ENCODE data around the gene NPAS2. TPM values are rescaled to one million over a fixed set of nuclear protein-coding genes. Genes with fewer than 3 reads are reported as not detected.

Gene NPAS2
- total and polyA plus RNA-seq, 2 of the 8 experiments (the other 6 are each of a cell fraction or from before 2014, with no cell fraction given): 1.8 to 1.9 TPM

DNA sequence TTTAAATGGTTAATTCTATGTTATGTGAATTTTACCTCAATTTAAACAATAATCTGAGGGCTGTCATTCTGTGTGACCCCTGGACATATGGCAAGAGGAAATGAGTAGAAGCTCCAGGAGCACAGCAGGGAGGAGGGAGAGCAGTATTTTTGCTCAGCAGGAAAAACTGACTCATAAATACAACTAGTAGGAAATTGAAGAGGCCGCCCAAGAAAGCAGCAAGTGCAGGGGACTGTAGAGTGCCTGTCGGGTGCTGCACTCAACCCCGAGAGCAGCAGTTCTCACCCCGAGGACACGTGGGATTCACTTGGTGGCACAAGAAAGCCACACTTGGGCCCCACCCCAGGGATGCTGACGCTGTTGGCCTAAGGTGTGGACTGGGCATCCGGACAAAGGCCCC, 60.8 kb downstream of the NPAS2 start:
- CTCF ChIA-PET (ENCODE audit: partially characterized antibody): interaction anchor here (0.6 to 2.4 kb wide), 4 partner anchors 10 to 104 kb away, joined by 3 to 7 read pairs (median 5); no protein-coding TSS in a partner anchor
- Histone ChIP-seq H2AFZ (ENCODE audit: low read length) (no peak overlapping the region), H4K91ac (replicated peaks; ENCODE audit: insufficient read length, low read length) (no peak overlapping the region), H3K18ac (ENCODE audit: extremely low read depth, low read length) (no peak overlapping the region), H2BK5ac (ENCODE audit: low read depth, low read length) (no peak overlapping the region), H3K4me1 (replicated peaks in 1 of 4; ENCODE audit: control insufficient read depth in 3 of 4, insufficient read depth in 4 of 4, low read length in 3 of 4) (peaks cover 0 to 7% (median 2%) of the 10 kb centered on the region in 4 experiments; a peak in 5 of 7 replicates), H3K14ac (ENCODE audit: insufficient read length) (no peak overlapping the region), H3K9ac (replicated peaks in 1 of 4; ENCODE audit: extremely low read depth in 1 of 4, low read depth in 3 of 4, low read length in 3 of 4) (no peak overlapping the region), H3K79me1 (ENCODE audit: low read depth, low read length) (no peaks in the 10 kb centered on the region), H3K23me2 (ENCODE audit: low read depth, low read length) (no peaks in the 10 kb centered on the region), H3K4me3 (ENCODE audit: extremely low read depth in 1 of 4, insufficient read depth in 2 of 4, low read depth in 3 of 4, low read length in 4 of 4) (no peak overlapping the region), H2BK120ac (replicated peaks; ENCODE audit: low read depth, low read length) (no peak overlapping the region), H3K23ac (ENCODE audit: insufficient read length) (no peak overlapping the region), H3K36me3 (ENCODE audit: control insufficient read depth in 2 of 4, insufficient read depth in 4 of 4, low read length in 3 of 4) (no peaks in the 10 kb centered on the region), H3K56ac (replicated peaks; ENCODE audit: insufficient read length, low read depth, low read length) (no peak overlapping the region), H4K20me1 (replicated peaks in 1 of 2; ENCODE audit: control insufficient read depth in 1 of 2, insufficient read depth in 2 of 2, low read length in 2 of 2) (no peaks in the 10 kb centered on the region), H3K4me2 (ENCODE audit: insufficient read depth in 1 of 2, low read depth in 2 of 2, low read length in 2 of 2) (no peak overlapping the region), H4K5ac (ENCODE audit: insufficient read length, low read depth, low read length) (no peak overlapping the region), H3K27me3 (replicated peaks in 1 of 4; ENCODE audit: control insufficient read depth in 3 of 4, extremely low read depth in 1 of 4, insufficient read depth in 3 of 4, low read length in 3 of 4) (no peaks in the 10 kb centered on the region; a peak in 1 of 7 replicates), H2BK15ac (ENCODE audit: low read length) (no peak overlapping the region), H2AK5ac (ENCODE audit: low read depth, low read length) (no peak overlapping the region), H3K4ac (replicated peaks; ENCODE audit: insufficient read length, low read depth, low read length) (no peak overlapping the region), H3K79me2 (ENCODE audit: control insufficient read depth in 1 of 2, insufficient read depth in 2 of 2, low read length in 2 of 2) (no peaks in the 10 kb centered on the region), H3K9me3 (ENCODE audit: insufficient read depth in 2 of 2, low read depth in 1 of 2, low read length in 1 of 2) (no peaks in the 10 kb centered on the region), H4K8ac (ENCODE audit: extremely low read depth, insufficient read depth, low read length) (no peak overlapping the region), H3K27ac (ENCODE audit: low read depth, low read length) (no peak overlapping the region), H2BK12ac (ENCODE audit: low read depth, low read length) (no peak overlapping the region), H2BK20ac (ENCODE audit: low read length) (no peak overlapping the region)
- FAIRE-seq: no peak
- no peak for DNase-seq (ENCODE audit: low read depth in 1 of 2, low spot score in 2 of 2)
- 94% methylated on average over 7 of the region's 7 CpGs; no CpG with 5 or more reads in 1 of the 2 experiments for WGBS, 2 experiments (ENCODE audit: extremely low coverage in 1 of 2, insufficient coverage in 1 of 2, insufficient read length in 1 of 2, insufficient replicate concordance in 2 of 2, low coverage in 1 of 2, low lambda C conversion rate in 2 of 2, missing lambda C conversion rate in 1 of 2)
- TF ChIP-seq YY1 (IDR thresholded peaks at IDR 0.05; ENCODE audit: low read depth, low read length) (no peak), BACH1 (IDR thresholded peaks at IDR 0.05; ENCODE audit: low read length) (no peak)
- POLR2A ChIA-PET (ENCODE audit: partially characterized antibody): no interaction called here

Data from H1 (cell line).